Prostate gland (tissue), 2 donors: Measurements from ENCODE around the gene RNF114. TPM values are rescaled to one million over a fixed set of nuclear protein-coding genes. Genes with fewer than 3 reads are reported as not detected.
A peak's percentile ranks its signal among the peaks of the same experiment; 100 is the strongest.
"Not testable (repeated sequence)": the region's sequence is repeated elsewhere in the genome, so short reads cannot be mapped to it uniquely, and the experiment has no call there.

ENCODE experiments used
- DNase-seq: peaks from one replicate; pipeline ENCODE4 v3.0.0-alpha.2; 2019; ENCODE audit warnings: low spot score
- H3K27ac ChIP-seq, 2 donors: fragments of 200-600 bp; sonication (generic); 2 replicates each; pipeline ENCODE4 v1.5.1; 2017 to 2019
- H3K27me3 ChIP-seq: fragments of 200-600 bp; sonication (generic); replicated peaks from 2 replicates; pipeline ENCODE4 v1.5.1; 2019; ENCODE audit not compliant: insufficient read depth
- H3K36me3 ChIP-seq, 2 donors: fragments of 200-600 bp; sonication (generic); 1 replicate in 1 of 2; 2 replicates in 1 of 2; pipeline versions ENCODE4 v1.5.1 to v1.8.1; 2017 to 2019
- H3K4me1 ChIP-seq: fragments of 200-600 bp; sonication (generic); replicated peaks from 2 replicates; pipeline ENCODE4 v1.5.1; 2019
- H3K4me3 ChIP-seq, 2 donors: fragments of 200-600 bp; sonication (generic); 2 replicates each; pipeline ENCODE4 v1.5.1; 2017 to 2019
- H3K9me3 ChIP-seq: fragments of 200-600 bp; sonication (generic); 2 replicates; pipeline ENCODE4 v1.5.1; 2017
- CTCF ChIP-seq, 4 experiments: fragments of 200-600 bp in 2 of 4; fragments of 450-650 bp in 2 of 4; sonication (generic) in 2 of 4; IDR thresholded peaks; 1 replicate in 3 of 4; 2 replicates in 1 of 4; pipeline ENCODE4 v1.5.1; 2016 to 2019; ENCODE audit warnings: antibody characterized with exemption in 4 of 4, mild to moderate bottlenecking in 2 of 4, moderate library complexity in 2 of 4
- POLR2A ChIP-seq: fragments of 450-650 bp; IDR thresholded peaks from one replicate; pipeline ENCODE4 v1.6.1; 2016; ENCODE audit warnings: antibody characterized with exemption, mild to moderate bottlenecking
- POLR2AphosphoS5 ChIP-seq: sonication (generic); formaldehyde crosslinking; IDR thresholded peaks from one replicate; pipeline ENCODE4 v1.6.1; 2017; ENCODE audit warnings: antibody characterized with exemption
- WGBS: methylation state at CpG from one replicate; pipeline ENCODE4 v1.1.5; 2018; 5-methylcytosine and 5-hydroxymethylcytosine counted together
- intact Hi-C: fragments of 100-400 bp; cut with DNase I; formaldehyde crosslinking; loops from one replicate; pipeline ENCODE4 v1.14.2; 2022
- total RNA-seq, 2 donors: library from RNA; depleted of rRNA; stranded (reverse); fragments of >200 nt; gene quantifications; one replicate each; pipeline ENCODE4 v1.1.0, GENCODE V29; 2016

The RNF114 gene
- total RNA-seq, 2 donors from 2014 or later: 166 to 239 TPM

DNA sequence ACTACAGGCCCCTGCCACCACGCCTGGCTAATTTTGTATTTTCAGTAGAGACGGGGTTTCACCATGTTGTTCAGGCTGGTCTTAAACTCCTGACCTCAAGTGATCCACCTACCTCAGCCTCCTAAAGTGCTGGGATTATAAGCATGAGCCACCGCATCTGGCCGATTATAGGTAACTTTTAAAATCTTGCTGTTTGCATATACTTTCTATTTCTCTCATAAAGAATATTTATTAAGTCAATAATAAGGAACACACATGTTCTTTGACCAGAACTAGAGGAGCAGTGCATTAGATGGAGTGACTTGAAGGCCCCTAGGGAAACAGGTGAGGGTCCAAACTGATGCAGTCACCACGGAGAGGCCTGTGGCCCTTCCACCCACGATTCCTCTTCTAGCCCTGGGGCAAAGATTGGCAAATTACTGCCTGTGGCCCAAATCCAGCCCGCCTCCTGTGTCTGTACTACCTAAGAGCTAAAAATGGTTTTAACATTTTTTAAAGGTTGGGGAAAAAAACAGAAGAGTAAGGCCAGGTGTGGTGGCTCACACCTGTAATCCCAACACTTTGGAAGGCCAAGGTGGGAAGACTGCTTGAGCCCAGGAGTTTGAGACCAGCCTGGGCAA is 40.6 kb upstream of the RNF114 start:
- WGBS: 60% methylated on average over 7 of the region's 7 CpGs
- peaks cover 21% of the 10 kb centered on the region for H3K4me1 ChIP-seq
- H3K27me3 ChIP-seq, DNase-seq, H3K36me3 ChIP-seq, H3K9me3 ChIP-seq, H3K4me3 ChIP-seq: not testable (repeated sequence)
- intact Hi-C loops: loop anchor here (10.0 kb wide), 1 partner anchor 351 kb away; no protein-coding TSS in a partner anchor
- peak; percentile 67 for TF ChIP-seq POLR2AphosphoS5
- peak overlapping the region; percentile 71 to 88 for H3K27ac ChIP-seq

DNA sequence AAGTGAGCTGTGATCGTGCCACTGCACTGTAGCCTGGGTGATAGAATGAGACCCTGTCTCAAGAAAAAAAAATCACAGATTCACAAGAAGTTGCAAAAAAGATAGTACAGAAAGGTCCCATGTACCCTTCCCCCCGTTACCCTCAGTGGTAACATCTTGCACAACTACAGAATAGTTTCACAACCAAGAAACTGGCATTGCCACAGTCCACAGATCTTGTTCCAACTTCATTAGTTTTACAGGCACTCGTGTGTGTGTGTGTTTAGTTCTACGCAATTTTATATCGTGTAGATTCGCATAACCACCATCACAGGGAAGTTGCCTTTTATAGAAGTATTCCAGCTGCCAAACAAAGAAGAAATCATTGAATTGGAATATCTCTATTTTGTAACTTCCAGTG is 40.0 kb upstream of the RNF114 start:
- intact Hi-C loops: loop anchor here (10.0 kb wide), 1 partner anchor 351 kb away; no protein-coding TSS in a partner anchor
- Histone ChIP-seq H3K4me3 (no peak overlapping the region), H3K36me3 (no peaks in the 10 kb centered on the region), H3K27ac (peak overlapping the region; percentile 71 to 88), H3K4me1 (peaks cover 25% of the 10 kb centered on the region), H3K9me3 (no peaks in the 10 kb centered on the region), H3K27me3 (no peaks in the 10 kb centered on the region)
- no peak for TF ChIP-seq POLR2A
- TF ChIP-seq POLR2AphosphoS5: peak; percentile 89
- WGBS: 51% methylated on average over 6 of the region's 6 CpGs
- peak; percentile 61 for DNase-seq

DNA sequence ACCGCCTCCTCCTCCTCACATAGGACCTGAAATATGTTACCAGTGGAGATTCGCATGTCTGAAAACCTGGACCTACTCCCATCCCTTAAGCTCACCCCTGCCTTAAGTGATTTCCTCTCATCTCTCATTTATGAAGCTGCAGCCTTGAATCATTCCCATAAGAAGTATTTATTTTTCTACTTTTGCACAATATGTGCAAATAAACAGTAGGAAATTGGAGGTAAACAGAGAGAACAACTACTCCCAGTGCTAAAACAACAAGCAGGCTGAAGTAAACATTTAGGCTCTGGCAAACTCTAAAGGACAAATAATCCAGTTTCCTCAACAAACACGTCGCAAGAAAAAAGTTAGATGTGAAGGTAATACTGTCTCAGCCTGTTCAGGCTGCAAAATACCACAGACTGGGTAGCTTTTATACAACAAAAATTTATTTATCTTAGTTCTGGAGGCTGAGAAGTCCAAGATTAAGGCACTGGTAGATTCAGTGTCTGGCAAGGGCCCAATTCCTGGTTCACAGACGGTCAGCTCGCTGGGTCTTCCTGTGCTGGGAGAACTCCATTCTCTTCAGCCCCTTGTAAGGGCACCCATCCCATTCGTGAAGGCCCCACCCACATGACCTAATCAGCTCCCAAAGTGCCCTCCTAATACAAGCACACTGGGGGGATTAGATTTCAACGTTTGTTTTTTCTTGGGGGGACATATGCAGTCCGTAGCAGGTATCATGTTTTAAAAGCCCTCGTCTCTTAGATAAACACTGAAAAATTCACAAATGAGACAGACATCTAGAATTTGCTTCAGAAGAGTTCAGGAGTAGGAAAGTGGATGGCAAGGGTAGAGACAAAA is 36.4 kb upstream of the RNF114 start:
- Histone ChIP-seq H3K36me3 (no peaks in the 10 kb centered on the region), H3K4me1 (peaks cover 25% of the 10 kb centered on the region), H3K27me3 (no peaks in the 10 kb centered on the region), H3K9me3 (no peaks in the 10 kb centered on the region), H3K27ac (peak overlapping the region; percentile 74 to 87), H3K4me3 (no peak overlapping the region)
- 44% methylated on average over 10 of the region's 10 CpGs for WGBS
- TF ChIP-seq POLR2AphosphoS5 (peak; percentile 76), POLR2A (no peak)
- intact Hi-C loops: loop anchor here (10.0 kb wide), 1 partner anchor 355 kb away; no protein-coding TSS in a partner anchor
- no peak for DNase-seq

DNA sequence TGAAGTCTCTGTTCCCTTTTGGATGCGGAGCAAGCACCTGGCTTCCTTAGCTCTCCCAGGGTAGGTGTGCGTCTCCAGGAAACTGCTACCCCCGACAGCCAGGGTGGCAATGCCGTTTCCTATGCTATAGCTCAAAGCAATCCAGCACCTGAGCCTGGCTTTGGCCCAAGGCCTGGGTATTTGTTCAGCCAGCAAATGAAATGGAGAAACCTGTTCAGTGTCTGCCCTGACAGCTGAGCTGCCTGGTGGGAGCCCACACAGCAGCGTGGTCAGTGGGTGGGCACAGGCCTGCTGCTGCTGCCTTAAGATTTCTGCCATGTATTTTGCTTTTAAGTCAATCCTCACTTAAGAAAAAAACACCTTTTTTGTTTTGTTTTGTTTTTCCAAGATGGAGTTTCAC is 34.6 kb upstream of the RNF114 start:
- TF ChIP-seq POLR2AphosphoS5 (peak; percentile 57), CTCF (IDR thresholded peaks at IDR 0.05) (no peak)
- 37% methylated on average over 5 of the region's 5 CpGs for WGBS
- H3K27ac ChIP-seq: peak overlapping the region; percentile 74 to 87

DNA sequence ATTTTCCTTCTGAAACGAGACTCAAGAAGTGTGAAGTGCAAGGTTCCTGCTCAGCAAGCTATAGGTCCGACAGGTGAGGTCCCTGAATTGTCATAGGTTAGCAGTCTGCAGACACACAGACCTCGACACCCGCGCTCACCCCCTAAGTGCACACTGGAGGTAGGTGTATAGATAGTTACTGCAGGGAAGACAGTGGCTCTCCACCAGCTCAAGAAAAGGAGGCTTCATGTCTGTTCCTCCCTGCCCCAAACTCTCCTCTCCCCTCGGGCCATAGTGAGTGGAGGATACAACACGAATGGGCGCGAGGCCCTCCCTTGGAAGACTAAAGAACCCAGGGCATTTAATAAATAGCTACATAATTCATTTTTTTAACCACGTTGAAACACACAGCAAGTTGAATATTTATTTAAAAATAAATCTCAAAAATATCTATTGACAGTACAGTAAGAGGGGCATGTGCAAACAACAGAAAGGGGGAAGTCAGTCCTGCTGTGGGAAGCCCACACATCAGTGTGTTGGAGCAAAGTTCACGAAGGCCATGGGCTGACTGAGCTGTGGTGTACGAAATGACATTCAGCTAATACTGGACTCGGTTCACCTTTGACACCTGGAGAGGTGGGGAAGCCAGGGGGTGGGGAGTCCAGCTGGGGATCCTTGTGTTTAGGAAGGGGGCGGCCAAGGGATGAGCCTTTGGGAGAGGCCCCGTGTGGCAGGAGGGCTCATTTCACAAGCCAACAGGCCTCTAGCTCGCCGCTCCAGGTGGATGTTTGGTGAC is 31.6 kb upstream of the RNF114 start:
- WGBS: 88% methylated on average over 17 of the region's 17 CpGs
- Histone ChIP-seq H3K9me3 (no peaks in the 10 kb centered on the region), H3K36me3 (peaks cover 0 to 6% of the 10 kb centered on the region in 2 donors), H3K4me3 (no peak overlapping the region), H3K27me3 (no peaks in the 10 kb centered on the region), H3K4me1 (peaks cover 17% of the 10 kb centered on the region), H3K27ac (no peak overlapping the region)
- no peak for DNase-seq
- intact Hi-C loops: no loop called here
- TF ChIP-seq POLR2AphosphoS5: no peak
- TF ChIP-seq CTCF (IDR thresholded peaks at IDR 0.05): no peak
- no peak for TF ChIP-seq POLR2A

More for the DNA sequence above, 34.6 kb upstream of the RNF114 start:
- Histone ChIP-seq H3K36me3 (peaks cover 0 to 6% of the 10 kb centered on the region in 2 donors), H3K4me3 (no peak overlapping the region), H3K9me3 (no peaks in the 10 kb centered on the region), H3K4me1 (peaks cover 23% of the 10 kb centered on the region), H3K27me3 (no peaks in the 10 kb centered on the region)
- peak; percentile 76 for DNase-seq
- intact Hi-C loops: no loop called here
